GM12878 (cell line): ENCODE results near the gene GPER1. TPM values are rescaled to one million over a fixed set of nuclear protein-coding genes. Genes with fewer than 3 reads are reported as not detected.

Experiments
- ATAC-seq: fragments of 200-7000 bp; cut with Tn5 transposase; 3 replicates; pipeline ENCODE4 v1.9.1; 2020; ENCODE audit warnings: mild to moderate bottlenecking, moderate library complexity
- BruUV-seq: library from RNA; stranded (reverse); fragments of 400-500 nt; replicated peaks from 2 replicates; lab custom pipeline; 2021; lab: Mats Ljungman, UMichigan
- CTCF ChIA-PET: fragments of 300-600 bp; sonication (Branson Sonifier 250); formaldehyde crosslinking; extraction: SDS; loops from one replicate; lab custom pipeline; 2021; ENCODE audit warnings: inconsistent platforms; lab: Yijun Ruan, JAX
- POLR2A ChIA-PET: fragments of 350-600 bp; formaldehyde crosslinking; extraction: SDS; loops from one replicate; lab custom pipeline; 2021; ENCODE audit warnings: inconsistent platforms; lab: Charles Lee
- RAD21 ChIA-PET: fragments of 300-600 bp; sonication (Branson Sonifier 250); formaldehyde crosslinking; loops from one replicate; lab custom pipeline; 2023; ENCODE audit warnings: antibody characterized with exemption; ENCODE audit not compliant: unreplicated experiment; lab: Charles Lee
- SMC1A ChIA-PET: fragments of 300-600 bp; sonication (Branson Sonifier 250); formaldehyde crosslinking; loops from one replicate; lab custom pipeline; 2023; ENCODE audit not compliant: unreplicated experiment, uncharacterized antibody; lab: Charles Lee
- DNase-seq: peaks from one replicate; pipeline ENCODE4 v3.0.0-alpha.2; 2011; ENCODE audit warnings: low read depth, low spot score
- FAIRE-seq: peaks from 3 replicates; lab custom pipeline; 2011; peaks lifted over from hg19 to GRCh38; lab: Jason Lieb, UNC
- H2AFZ ChIP-seq: 2 replicates; pipeline ENCODE4 v1.6.0; 2011; ENCODE audit warnings: low read depth, low read length, control low read depth; ENCODE audit not compliant: control insufficient read depth
- H3K27ac ChIP-seq: 2 replicates; pipeline ENCODE4 v1.5.1; 2011; ENCODE audit warnings: control low read depth; ENCODE audit not compliant: control insufficient read depth, insufficient read depth
- H3K27me3 ChIP-seq, 2 experiments: replicated peaks in 1 of 2; 2 replicates each; pipeline versions ENCODE4 v1.6.0 to v1.6.1; 2011; ENCODE audit warnings: low read length in 1 of 2; ENCODE audit not compliant: control insufficient read depth in 2 of 2, insufficient read depth in 2 of 2
- H3K36me3 ChIP-seq, 2 experiments: 2 replicates each; pipeline ENCODE4 v1.5.1; 2011; ENCODE audit warnings: low read length in 1 of 2; ENCODE audit not compliant: control insufficient read depth in 2 of 2, insufficient read depth in 2 of 2
- H3K4me1 ChIP-seq: 2 replicates; pipeline ENCODE4 v1.6.1; 2011; ENCODE audit warnings: mild to moderate bottlenecking, low read length, moderate library complexity, mixed read lengths; ENCODE audit not compliant: control insufficient read depth, insufficient read depth
- H3K4me2 ChIP-seq: 2 replicates; pipeline ENCODE4 v1.6.0; 2011; ENCODE audit warnings: control low read depth; ENCODE audit not compliant: control insufficient read depth, insufficient read depth
- H3K4me3 ChIP-seq: fragments of 200-600 bp; sonication (generic); 2 replicates; pipeline ENCODE4 v1.5.1; 2016
- H3K79me2 ChIP-seq: 2 replicates; pipeline ENCODE4 v1.6.0; 2011; ENCODE audit warnings: low read length; ENCODE audit not compliant: control insufficient read depth, insufficient read depth
- H3K9ac ChIP-seq: 2 replicates; pipeline ENCODE4 v1.8.0; 2011; ENCODE audit warnings: low read length, control low read depth, mixed read lengths; ENCODE audit not compliant: control insufficient read depth, insufficient read depth
- H3K9me3 ChIP-seq: replicated peaks from 3 replicates; pipeline ENCODE4 v1.5.1; 2011; ENCODE audit warnings: mild to moderate bottlenecking, low read length; ENCODE audit not compliant: control insufficient read depth, insufficient read depth
- H4K20me1 ChIP-seq: 2 replicates; pipeline ENCODE4 v1.6.0; 2011; ENCODE audit not compliant: control insufficient read depth, insufficient read depth
- CBFB ChIP-seq: IDR thresholded peaks from 2 replicates; pipeline ENCODE4 v1.6.1; 2016; ENCODE audit warnings: antibody characterized with exemption, low read depth
- CHD2 ChIP-seq: IDR thresholded peaks from 2 replicates; pipeline ENCODE4 v1.6.1; 2011; ENCODE audit warnings: low read depth, low read length, improper control_type of control experiment, borderline replicate concordance
- NFYA ChIP-seq: IDR thresholded peaks from 2 replicates; pipeline ENCODE4 v1.6.1; 2011; ENCODE audit warnings: low read depth, mild to moderate bottlenecking, low read length, improper control_type of control experiment, borderline replicate concordance
- TBL1XR1 ChIP-seq: IDR thresholded peaks from 2 replicates; pipeline ENCODE4 v1.6.1; 2012; ENCODE audit warnings: low read depth, low read length, improper control_type of control experiment
- TCF7 ChIP-seq: IDR thresholded peaks from 2 replicates; pipeline ENCODE4 v1.6.1; 2014; ENCODE audit warnings: antibody characterized with exemption, borderline replicate concordance
- WGBS: methylation state at CpG from one replicate; pipeline ENCODE4 v1.1.6; 2016; ENCODE audit warnings: low lambda C conversion rate; ENCODE audit not compliant: insufficient replicate concordance, insufficient coverage; ENCODE audit errors: missing lambda C conversion rate; 5-methylcytosine and 5-hydroxymethylcytosine counted together
- in situ Hi-C: fragments of 300-500 bp; cut with MboI; formaldehyde crosslinking; loops from 9 replicates; pipeline ENCODE4 v1.14.3; 2018; ENCODE audit warnings: mixed read lengths
- intact Hi-C: fragments of 100-400 bp; cut with micrococcal nuclease; formaldehyde crosslinking; loops from one replicate; pipeline ENCODE4 v1.14.2; 2022; ENCODE audit not compliant: unreplicated experiment
- polyA plus RNA-seq, 11 experiments: library from polyadenylated mRNA; depleted of rRNA in 4 of 11; unstranded in 6 of 11; stranded (reverse) in 5 of 11; fragments of >200 nt; fragmentation: Nextera tagmentation in 4 of 11; fragmentation: Illumina TruSeq in 1 of 11; extraction: Ambion mirVana in 4 of 11; extraction: Trizol in 1 of 11; gene quantifications; 1 replicate in 1 of 11; 2 replicates in 10 of 11; pipeline versions ENCODE4 v1.2.1 to v1.2.3, GENCODE V29; 2011 to 2016; ENCODE audit warnings: inconsistent platforms in 2 of 11, missing spikeins in 2 of 11, low read depth in 1 of 11
- total RNA-seq, 4 experiments: library from RNA; depleted of rRNA in 3 of 4; stranded (reverse); fragments of >200 nt in 3 of 4; fragmentation: Illumina TruSeq in 1 of 4; extraction: Trizol in 1 of 4; gene quantifications; 2 replicates each; pipeline versions ENCODE4 v1.2.1 to v1.2.3, GENCODE V29; 2013 to 2021
- TF ChIP-seq, protein P1 (sequence below): fragments of 450-650 bp; IDR thresholded peaks from 2 replicates; pipeline ENCODE4 v1.6.1; 2017; ENCODE audit warnings: mild to moderate bottlenecking, moderate library complexity

Gene GPER1
- total and polyA plus RNA-seq, 10 of the 15 experiments (the other 5 are each of a cell fraction or from before 2014, with no cell fraction given): 0.03 to 6.5 (median 2.6) TPM

DNA sequence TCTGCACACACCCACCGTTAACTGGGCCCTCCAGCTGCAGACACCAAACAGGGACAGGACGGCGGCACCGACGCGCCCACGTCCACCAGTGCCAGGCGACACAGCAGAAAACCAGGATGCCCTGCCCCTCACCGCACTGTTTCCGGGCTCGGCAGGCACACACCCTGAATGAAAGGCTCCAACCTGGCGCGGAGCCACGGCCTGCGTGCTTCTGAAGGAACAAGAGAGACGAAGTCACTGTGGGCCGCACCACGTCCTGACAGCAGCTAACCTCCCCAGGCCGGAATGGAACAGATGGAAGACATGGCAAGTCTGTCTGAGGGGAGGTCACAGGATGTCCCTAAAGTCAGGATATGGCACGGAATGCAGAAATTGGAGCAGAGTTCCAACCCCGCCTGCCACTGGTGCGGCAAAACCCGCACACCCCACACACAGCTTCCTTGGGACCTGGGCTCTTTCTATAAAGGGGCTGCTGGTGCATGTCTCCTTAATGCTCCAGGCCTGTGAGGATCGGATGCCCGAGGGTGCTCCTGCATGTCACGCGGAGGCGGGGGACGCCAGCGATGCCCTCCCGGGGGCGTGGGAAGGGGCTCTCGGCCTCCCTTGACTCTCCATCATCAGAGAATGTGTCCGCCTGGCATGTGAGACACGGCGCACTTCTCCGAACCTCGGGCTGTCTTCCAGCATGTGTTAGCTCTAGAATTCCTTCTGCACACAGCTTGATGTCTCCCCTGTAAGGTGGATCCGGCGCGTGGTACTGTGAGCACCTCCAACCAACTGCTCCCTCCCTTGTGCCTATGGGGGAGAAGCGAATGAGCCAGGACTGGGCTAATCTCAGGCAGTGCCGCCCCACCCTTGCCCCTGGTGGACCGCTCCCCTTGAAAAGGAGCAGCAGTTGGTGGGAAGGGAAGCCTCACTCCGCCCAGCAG lies 3.9 kb upstream of the GPER1 start:
- Histone ChIP-seq H3K79me2 (peaks cover 3% of the 10 kb centered on the region), H4K20me1 (no peaks in the 10 kb centered on the region), H2AFZ (no peak overlapping the region), H3K4me1 (peaks cover 12% of the 10 kb centered on the region), H3K9me3 (no peaks in the 10 kb centered on the region), H3K9ac (no peak overlapping the region), H3K27ac (no peak overlapping the region), H3K27me3 (no peaks in the 10 kb centered on the region), H3K4me3 (no peak overlapping the region), H3K4me2 (no peak overlapping the region), H3K36me3 (peaks cover 0 to 4% of the 10 kb centered on the region in 2 experiments; a peak in 2 of 4 replicates)
- POLR2A ChIA-PET: no interaction called here
- SMC1A ChIA-PET: interaction anchor here (2.2 to 4.2 kb wide), 3 partner anchors 18 to 90 kb away, joined by 15 to 28 read pairs (median 19); a partner anchor contains a TSS
- 94% methylated on average over 41 of the region's 45 CpGs for WGBS
- ATAC-seq: no peak
- FAIRE-seq: no peak
- in situ Hi-C loops: no loop called here
- intact Hi-C loops: no loop called here
- no TSS peak for BruUV-seq
- RAD21 ChIA-PET: interaction anchor here (2.5 kb wide), 1 partner anchor 91 kb away, joined by 18 read pairs; no protein-coding TSS in a partner anchor
- CTCF ChIA-PET: interaction anchor here (1.1 kb wide), 1 partner anchor 76 kb away, joined by 3 read pairs; the partner anchor contains the start of gene ZFAND2A
- no peak for TF ChIP-seq NFYA
- TF ChIP-seq TCF7: no peak
- no peak for DNase-seq

DNA sequence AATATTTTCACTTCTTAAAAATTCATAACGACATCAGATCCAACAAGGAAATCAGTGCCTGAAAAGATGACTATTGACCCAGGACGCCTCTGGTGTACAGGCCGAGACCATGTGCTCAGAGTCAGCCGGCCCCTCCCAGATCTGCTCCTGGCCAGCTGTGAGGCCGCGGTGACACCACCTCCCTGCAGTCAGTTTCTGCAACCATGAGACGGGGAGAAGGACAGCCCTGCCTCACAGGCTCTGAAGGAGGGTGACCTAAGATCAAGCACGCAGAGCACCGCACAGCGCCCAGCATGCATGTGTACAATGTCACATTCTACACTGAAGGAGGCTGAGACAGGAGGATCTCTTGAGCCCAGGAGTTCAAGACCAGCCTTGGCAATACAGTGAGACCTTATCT lies 2.6 kb upstream of the GPER1 start:
- H4K20me1 ChIP-seq: no peaks in the 10 kb centered on the region
- ChIA-PET CTCF (interaction anchor here (1.1 to 5.7 kb wide), 13 partner anchors 17 to 107 kb away, joined by 3 to 77 read pairs (median 4); partner anchors contain the start of gene ZFAND2A), SMC1A (interaction anchor here (1.4 to 4.2 kb wide), 8 partner anchors 18 to 94 kb away, joined by 5 to 38 read pairs (median 13); a partner anchor contains a TSS), RAD21 (interaction anchor here (1.0 to 3.7 kb wide), 10 partner anchors 9 to 92 kb away, joined by 3 to 41 read pairs (median 16); a partner anchor contains a TSS), POLR2A (interaction anchor here (0.9 to 2.1 kb wide), 7 partner anchors 18 to 110 kb away, joined by 3 to 11 read pairs (median 7); partner anchors contain the start of genes COX19 and ZFAND2A)
- H3K79me2 ChIP-seq: peaks cover 3% of the 10 kb centered on the region
- DNase-seq (no peak), ATAC-seq (no peak), FAIRE-seq (no peak)
- H3K27me3 ChIP-seq: no peaks in the 10 kb centered on the region
- peaks cover 12% of the 10 kb centered on the region for H3K4me1 ChIP-seq
- in situ Hi-C loops (no loop called here), intact Hi-C loops (loop anchor here (5.0 kb wide), 2 partner anchors 52 to 93 kb away; a partner anchor contains a TSS)
- BruUV-seq: no TSS peak
- peaks cover 0 to 4% of the 10 kb centered on the region in 2 experiments; a peak in 2 of 4 replicates for H3K36me3 ChIP-seq
- no peak overlapping the region for H2AFZ ChIP-seq
- H3K27ac ChIP-seq: no peak overlapping the region
- no peak overlapping the region for H3K4me2 ChIP-seq
- no peak overlapping the region for H3K9ac ChIP-seq
- no peak overlapping the region for H3K4me3 ChIP-seq
- 98% methylated on average over 10 of the region's 10 CpGs for WGBS
- no peaks in the 10 kb centered on the region for H3K9me3 ChIP-seq
- no peak for TF ChIP-seq CBFB
- TF ChIP-seq CHD2: no peak
- TF ChIP-seq, protein P1, sequence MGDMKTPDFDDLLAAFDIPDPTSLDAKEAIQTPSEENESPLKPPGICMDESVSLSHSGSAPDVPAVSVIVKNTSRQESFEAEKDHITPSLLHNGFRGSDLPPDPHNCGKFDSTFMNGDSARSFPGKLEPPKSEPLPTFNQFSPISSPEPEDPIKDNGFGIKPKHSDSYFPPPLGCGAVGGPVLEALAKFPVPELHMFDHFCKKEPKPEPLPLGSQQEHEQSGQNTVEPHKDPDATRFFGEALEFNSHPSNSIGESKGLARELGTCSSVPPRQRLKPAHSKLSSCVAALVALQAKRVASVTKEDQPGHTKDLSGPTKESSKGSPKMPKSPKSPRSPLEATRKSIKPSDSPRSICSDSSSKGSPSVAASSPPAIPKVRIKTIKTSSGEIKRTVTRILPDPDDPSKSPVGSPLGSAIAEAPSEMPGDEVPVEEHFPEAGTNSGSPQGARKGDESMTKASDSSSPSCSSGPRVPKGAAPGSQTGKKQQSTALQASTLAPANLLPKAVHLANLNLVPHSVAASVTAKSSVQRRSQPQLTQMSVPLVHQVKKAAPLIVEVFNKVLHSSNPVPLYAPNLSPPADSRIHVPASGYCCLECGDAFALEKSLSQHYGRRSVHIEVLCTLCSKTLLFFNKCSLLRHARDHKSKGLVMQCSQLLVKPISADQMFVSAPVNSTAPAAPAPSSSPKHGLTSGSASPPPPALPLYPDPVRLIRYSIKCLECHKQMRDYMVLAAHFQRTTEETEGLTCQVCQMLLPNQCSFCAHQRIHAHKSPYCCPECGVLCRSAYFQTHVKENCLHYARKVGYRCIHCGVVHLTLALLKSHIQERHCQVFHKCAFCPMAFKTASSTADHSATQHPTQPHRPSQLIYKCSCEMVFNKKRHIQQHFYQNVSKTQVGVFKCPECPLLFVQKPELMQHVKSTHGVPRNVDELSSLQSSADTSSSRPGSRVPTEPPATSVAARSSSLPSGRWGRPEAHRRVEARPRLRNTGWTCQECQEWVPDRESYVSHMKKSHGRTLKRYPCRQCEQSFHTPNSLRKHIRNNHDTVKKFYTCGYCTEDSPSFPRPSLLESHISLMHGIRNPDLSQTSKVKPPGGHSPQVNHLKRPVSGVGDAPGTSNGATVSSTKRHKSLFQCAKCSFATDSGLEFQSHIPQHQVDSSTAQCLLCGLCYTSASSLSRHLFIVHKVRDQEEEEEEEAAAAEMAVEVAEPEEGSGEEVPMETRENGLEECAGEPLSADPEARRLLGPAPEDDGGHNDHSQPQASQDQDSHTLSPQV: no peak
- TF ChIP-seq TBL1XR1: no peak
